HEK293 (cell line): ENCODE results near the gene MRPL32.
A peak's percentile ranks its signal among the peaks of the same experiment; 100 is the strongest.

Experiments
- CTCF ChIA-PET: fragments of 350-600 bp; formaldehyde crosslinking; extraction: SDS; loops from one replicate; lab custom pipeline; 2021; ENCODE audit warnings: antibody characterized with exemption; lab: Yijun Ruan, JAX
- POLR2A ChIA-PET: fragments of 300-600 bp; formaldehyde crosslinking; extraction: SDS; loops from one replicate; lab custom pipeline; 2020; ENCODE audit warnings: antibody characterized with exemption, inconsistent platforms; lab: Yijun Ruan, JAX
- H3K27ac ChIP-seq: fragments of 200-500 bp; sonication (Bioruptor generic); 2 replicates; pipeline ENCODE4 v1.5.1; 2014; ENCODE audit warnings: low read depth, low read length, control low read depth, inconsistent platforms; ENCODE audit errors: extremely low read depth
- H3K36me3 ChIP-seq, 2 experiments: fragments of 200-500 bp in 1 of 2; sonication (Bioruptor generic) in 1 of 2; 1 replicate in 1 of 2; 2 replicates in 1 of 2; pipeline ENCODE4 v1.5.1; 2014 to 2017; ENCODE audit warnings: inconsistent platforms in 2 of 2, low read length in 2 of 2; ENCODE audit not compliant: control insufficient read depth in 2 of 2, insufficient read depth in 1 of 2
- H3K4me1 ChIP-seq: fragments of 200-500 bp; sonication (Bioruptor generic); 2 replicates; pipeline ENCODE4 v1.5.1; 2014; ENCODE audit warnings: mild to moderate bottlenecking, low read length, inconsistent platforms; ENCODE audit not compliant: control insufficient read depth, insufficient read depth
- H3K4me3 ChIP-seq: 2 replicates; pipeline ENCODE4 v1.5.1; 2011; ENCODE audit warnings: low read depth, mild to moderate bottlenecking, control low read depth, low read length, moderate library complexity
- H3K9me3 ChIP-seq: fragments of 200-500 bp; sonication (Bioruptor generic); 2 replicates; pipeline ENCODE4 v1.5.1; 2014; ENCODE audit warnings: low read depth, low read length, inconsistent platforms; ENCODE audit not compliant: control insufficient read depth, insufficient read depth
- GLIS1 ChIP-seq: fragments of 450-650 bp; formaldehyde crosslinking; IDR thresholded peaks from 2 replicates; pipeline ENCODE4 v1.5.1; 2016; ENCODE audit warnings: missing biosample characterization, missing genetic modification characterization
- MYNN ChIP-seq: fragments of 450-650 bp; formaldehyde crosslinking; IDR thresholded peaks from 2 replicates; pipeline ENCODE4 v1.5.1; 2016; ENCODE audit warnings: missing biosample characterization, missing genetic modification characterization, borderline replicate concordance
- PRDM10 ChIP-seq: fragments of 450-650 bp; formaldehyde crosslinking; IDR thresholded peaks from 2 replicates; pipeline ENCODE4 v1.5.1; 2016; ENCODE audit warnings: missing biosample characterization, missing genetic modification characterization
- SETDB1 ChIP-seq: IDR thresholded peaks from one replicate; pipeline ENCODE4 v1.6.1; 2017; ENCODE audit warnings: mild to moderate bottlenecking, low read length, moderate library complexity, mixed read lengths; ENCODE audit not compliant: insufficient read length
- SP2 ChIP-seq: fragments of 450-650 bp; formaldehyde crosslinking; IDR thresholded peaks from 2 replicates; pipeline ENCODE4 v1.5.1; 2016; ENCODE audit warnings: missing biosample characterization, missing genetic modification characterization
- TRIM28 ChIP-seq: IDR thresholded peaks from 2 replicates; pipeline ENCODE4 v1.6.1; 2011; ENCODE audit warnings: low read length, control low read depth, borderline replicate concordance
- ZBTB17 ChIP-seq: fragments of 450-650 bp; formaldehyde crosslinking; IDR thresholded peaks from 2 replicates; pipeline ENCODE4 v1.5.1; 2016; ENCODE audit warnings: missing biosample characterization, missing genetic modification characterization
- ZBTB7A ChIP-seq: fragments of 450-650 bp; formaldehyde crosslinking; IDR thresholded peaks from 2 replicates; pipeline ENCODE4 v1.5.1; 2016; ENCODE audit warnings: low read depth, missing biosample characterization, missing genetic modification characterization
- ZBTB8A ChIP-seq: fragments of 450-650 bp; formaldehyde crosslinking; IDR thresholded peaks from 2 replicates; pipeline ENCODE4 v1.5.1; 2016; ENCODE audit warnings: missing biosample characterization, missing genetic modification characterization
- ZNF112 ChIP-seq: fragments of 450-650 bp; formaldehyde crosslinking; IDR thresholded peaks from 2 replicates; pipeline ENCODE4 v1.5.0; 2017; ENCODE audit warnings: missing biosample characterization, missing genetic modification characterization
- ZNF155 ChIP-seq: fragments of 450-650 bp; formaldehyde crosslinking; IDR thresholded peaks from 2 replicates; pipeline ENCODE4 v1.5.1; 2016; ENCODE audit warnings: missing biosample characterization, missing genetic modification characterization
- ZNF169 ChIP-seq: fragments of 450-650 bp; formaldehyde crosslinking; IDR thresholded peaks from 2 replicates; pipeline ENCODE4 v1.5.1; 2016; ENCODE audit warnings: missing biosample characterization, missing genetic modification characterization
- ZNF19 ChIP-seq: fragments of 450-650 bp; formaldehyde crosslinking; IDR thresholded peaks from 2 replicates; pipeline ENCODE4; 2016; ENCODE audit warnings: missing biosample characterization, missing genetic modification characterization, low read depth
- ZNF214 ChIP-seq: fragments of 450-650 bp; formaldehyde crosslinking; IDR thresholded peaks from 2 replicates; pipeline ENCODE4 v1.5.1; 2017; ENCODE audit warnings: missing biosample characterization, mild to moderate bottlenecking, missing genetic modification characterization, borderline replicate concordance
- ZNF239 ChIP-seq: fragments of 450-650 bp; formaldehyde crosslinking; IDR thresholded peaks from 2 replicates; pipeline ENCODE4 v1.5.1; 2016; ENCODE audit warnings: missing biosample characterization, missing genetic modification characterization
- ZNF292 ChIP-seq: fragments of 450-650 bp; formaldehyde crosslinking; IDR thresholded peaks from 2 replicates; pipeline ENCODE4 v1.5.1; 2016; ENCODE audit warnings: low read depth, missing biosample characterization, missing genetic modification characterization, borderline replicate concordance
- ZNF335 ChIP-seq: fragments of 450-650 bp; formaldehyde crosslinking; conservative IDR thresholded peaks from 2 replicates; pipeline ENCODE4 v1.5.1; 2016; ENCODE audit warnings: missing biosample characterization, missing genetic modification characterization
- ZNF548 ChIP-seq: fragments of 450-650 bp; formaldehyde crosslinking; IDR thresholded peaks from 2 replicates; pipeline ENCODE4 v1.5.1; 2016; ENCODE audit warnings: missing biosample characterization, missing genetic modification characterization
- ZNF558 ChIP-seq: fragments of 450-650 bp; formaldehyde crosslinking; IDR thresholded peaks from 2 replicates; pipeline ENCODE4 v1.5.1; 2016; ENCODE audit warnings: missing biosample characterization, missing genetic modification characterization
- ZNF707 ChIP-seq: fragments of 450-650 bp; formaldehyde crosslinking; IDR thresholded peaks from 2 replicates; pipeline ENCODE4 v1.5.1; 2016; ENCODE audit warnings: missing biosample characterization, missing genetic modification characterization
- TF ChIP-seq, protein P1 (sequence below): IDR thresholded peaks from 2 replicates; pipeline ENCODE4 v1.6.1; 2011; ENCODE audit warnings: mild to moderate bottlenecking, low read depth, low read length, borderline replicate concordance
- TF ChIP-seq, protein P2 (sequence below): fragments of 450-650 bp; formaldehyde crosslinking; IDR thresholded peaks from 2 replicates; pipeline ENCODE4 v1.5.1; 2017; ENCODE audit warnings: missing biosample characterization, missing genetic modification characterization

The MRPL32 gene

GRCh38 chr7:42964849-42965805 is 33.0 kb downstream of the MRPL32 start (continued):
- TF ChIP-seq, protein P1, sequence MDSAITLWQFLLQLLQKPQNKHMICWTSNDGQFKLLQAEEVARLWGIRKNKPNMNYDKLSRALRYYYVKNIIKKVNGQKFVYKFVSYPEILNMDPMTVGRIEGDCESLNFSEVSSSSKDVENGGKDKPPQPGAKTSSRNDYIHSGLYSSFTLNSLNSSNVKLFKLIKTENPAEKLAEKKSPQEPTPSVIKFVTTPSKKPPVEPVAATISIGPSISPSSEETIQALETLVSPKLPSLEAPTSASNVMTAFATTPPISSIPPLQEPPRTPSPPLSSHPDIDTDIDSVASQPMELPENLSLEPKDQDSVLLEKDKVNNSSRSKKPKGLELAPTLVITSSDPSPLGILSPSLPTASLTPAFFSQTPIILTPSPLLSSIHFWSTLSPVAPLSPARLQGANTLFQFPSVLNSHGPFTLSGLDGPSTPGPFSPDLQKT, result no peak
- TF ChIP-seq ZNF19 (tag by site-specific recombination), result no peak
- TF ChIP-seq, all 188 proteins: peak for 0

DNA sequence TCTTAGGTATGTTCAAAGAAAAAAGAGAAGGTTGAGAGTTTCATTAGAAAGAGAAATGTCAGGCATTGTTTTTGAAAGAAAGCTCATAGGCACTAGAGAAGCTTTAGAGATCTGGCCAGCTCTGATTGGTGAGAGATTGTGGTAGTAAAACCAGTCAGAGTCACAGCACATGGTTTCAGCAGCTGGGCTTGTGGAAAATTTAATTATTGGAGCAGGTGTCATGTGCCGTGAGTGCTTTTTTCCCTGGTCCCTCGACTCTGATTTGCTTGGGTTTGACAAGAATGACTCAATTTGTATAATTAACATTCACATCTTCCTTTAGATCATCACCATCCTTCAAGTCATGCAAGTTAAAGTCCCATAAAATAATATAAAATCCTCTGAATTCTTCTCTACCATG is 35.2 kb downstream of the MRPL32 start:
- Histone ChIP-seq H3K27ac (no peak overlapping the region), H3K9me3 (no peaks in the 10 kb centered on the region), H3K36me3 (no peaks in the 10 kb centered on the region), H3K4me1 (no peaks in the 10 kb centered on the region), H3K4me3 (no peak overlapping the region)
- POLR2A ChIA-PET, result no interaction called here
- TF ChIP-seq MYNN, result no peak
- CTCF ChIA-PET, result no interaction called here

DNA sequence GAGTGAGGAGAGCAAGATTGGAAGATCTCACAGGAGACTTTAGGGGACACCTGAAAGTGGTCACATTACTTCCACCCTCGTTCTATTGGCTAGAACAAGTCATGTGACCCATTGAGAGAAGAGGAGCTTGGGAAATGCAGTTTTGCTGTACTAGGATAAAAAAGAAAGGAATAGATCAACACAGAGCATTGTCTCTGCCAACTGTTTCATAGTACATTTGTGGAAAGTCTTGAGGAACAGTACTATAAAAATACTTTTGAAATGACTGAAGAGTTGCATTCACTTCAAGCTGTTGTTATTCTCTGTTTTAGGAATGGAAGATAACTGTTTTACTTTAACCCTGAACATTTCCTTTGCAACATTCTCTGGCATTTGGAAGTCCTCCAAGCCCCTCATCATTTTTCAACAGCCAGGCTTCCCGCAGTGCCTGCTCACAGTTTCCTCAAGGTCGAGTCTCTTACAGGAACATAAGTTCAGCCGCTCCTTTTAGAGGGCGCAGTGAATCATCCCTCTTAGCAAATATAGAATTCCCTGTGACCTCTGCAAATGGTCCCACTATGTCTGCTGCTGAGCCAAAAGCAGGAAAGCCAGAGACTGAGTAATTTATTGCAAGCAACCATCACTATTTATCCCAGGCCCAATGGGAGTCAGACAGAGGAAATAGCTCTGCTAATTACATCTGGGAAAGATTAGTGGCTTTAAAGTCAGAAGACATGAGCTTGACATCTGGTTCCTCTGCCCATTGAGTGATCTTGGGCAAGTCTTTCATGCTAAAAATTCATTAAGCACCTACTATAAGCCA is 40.7 kb downstream of the MRPL32 start:
- CTCF ChIA-PET, result interaction anchor here (0.6 to 1.5 kb wide), 6 partner anchors 8 to 1402 kb away, joined by 3 to 4 read pairs (median 3); no protein-coding TSS in a partner anchor
- TF ChIP-seq ZNF155 (tag by site-specific recombination) (no peak), SP2 (tag by site-specific recombination) (no peak), SETDB1 (no peak), PRDM10 (0 out of 2 replicates have a peak, but pooled peaks have one; percentile 21), ZNF335 (0 out of 2 replicates have a peak, but pooled peaks have one; percentile 32), ZNF112 (no peak)
- Histone ChIP-seq H3K4me1 (no peaks in the 10 kb centered on the region), H3K9me3 (no peaks in the 10 kb centered on the region), H3K4me3 (no peak overlapping the region), H3K27ac (no peak overlapping the region), H3K36me3 (no peaks in the 10 kb centered on the region)
- POLR2A ChIA-PET, result no interaction called here

- ChIA-PET CTCF (no interaction called here), POLR2A (no interaction called here)
- no peak overlapping the region for H3K4me3 ChIP-seq
- no peaks in the 10 kb centered on the region for H3K4me1 ChIP-seq
- H3K27ac ChIP-seq, result no peak overlapping the region
- no peaks in the 10 kb centered on the region for H3K9me3 ChIP-seq
- H3K36me3 ChIP-seq, result no peaks in the 10 kb centered on the region
- TF ChIP-seq ZNF292 (tag by site-specific recombination), result no peak
- TF ChIP-seq ZNF239 (tag by site-specific recombination), result no peak
- TF ChIP-seq ZBTB7A (tag by site-specific recombination), result no peak
- TF ChIP-seq ZNF548, result no peak
- no peak for TF ChIP-seq TRIM28
- TF ChIP-seq, protein P2, sequence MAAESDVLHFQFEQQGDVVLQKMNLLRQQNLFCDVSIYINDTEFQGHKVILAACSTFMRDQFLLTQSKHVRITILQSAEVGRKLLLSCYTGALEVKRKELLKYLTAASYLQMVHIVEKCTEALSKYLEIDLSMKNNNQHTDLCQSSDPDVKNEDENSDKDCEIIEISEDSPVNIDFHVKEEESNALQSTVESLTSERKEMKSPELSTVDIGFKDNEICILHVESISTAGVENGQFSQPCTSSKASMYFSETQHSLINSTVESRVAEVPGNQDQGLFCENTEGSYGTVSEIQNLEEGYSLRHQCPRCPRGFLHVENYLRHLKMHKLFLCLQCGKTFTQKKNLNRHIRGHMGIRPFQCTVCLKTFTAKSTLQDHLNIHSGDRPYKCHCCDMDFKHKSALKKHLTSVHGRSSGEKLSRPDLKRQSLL, result no peak
- TF ChIP-seq ZNF558 (tag by site-specific recombination), result no peak
- no peak for TF ChIP-seq ZBTB8A
- no peak for TF ChIP-seq ZBTB17 (tag by site-specific recombination)
- TF ChIP-seq ZNF214 (tag by site-specific recombination), result no peak
- TF ChIP-seq ZNF169 (tag by site-specific recombination), result no peak
- TF ChIP-seq GLIS1 (tag by site-specific recombination), result no peak
- no peak for TF ChIP-seq ZNF707
These were observed 44.2 kb downstream of the MRPL32 start for GRCh38 chr7:42976371-42976770.
